Stomach (tissue), 4 donors: ENCODE results near the gene CLMP.

Source experiments
- CTCF ChIP-seq, 7 experiments: fragments of 450-650 bp in 4 of 7; fragments of 200-600 bp in 3 of 7; sonication (generic) in 3 of 7; IDR thresholded peaks; one replicate each; pipeline ENCODE4 v1.5.1; 2016 to 2019; ENCODE audit warnings: antibody characterized with exemption in 7 of 7, control low read depth in 2 of 7, mild to moderate bottlenecking in 1 of 7
- POLR2A ChIP-seq, 4 donors: fragments of 450-650 bp; IDR thresholded peaks; one replicate each; pipeline ENCODE4 v1.6.1; 2016; ENCODE audit warnings: antibody characterized with exemption in 4 of 4, control low read depth in 2 of 4, mild to moderate bottlenecking in 1 of 4, moderate library complexity in 1 of 4
- POLR2AphosphoS5 ChIP-seq, 3 donors: sonication (generic); formaldehyde crosslinking; IDR thresholded peaks; one replicate each; pipeline ENCODE4 v1.6.1; 2016; ENCODE audit warnings: antibody characterized with exemption in 3 of 3

GRCh38 chr11:123193742-123194141, 1.3 kb downstream of the CLMP start:
- no peak for TF ChIP-seq CTCF (IDR thresholded peaks at IDR 0.05)
- no peak for TF ChIP-seq POLR2A (IDR thresholded peaks at IDR 0.05)
- no peak for TF ChIP-seq POLR2AphosphoS5 (IDR thresholded peaks at IDR 0.05)
